Measurements from ENCODE around the gene EPS8L1. TPM values are rescaled to one million over a fixed set of nuclear protein-coding genes. Genes with fewer than 3 reads are reported as not detected.

EPS8L1 gene
- total RNA-seq, 1 experiment from 2014 or later = 111 TPM

GRCh38 chr19:55134736-55135135 is 59.1 kb downstream of the EPS8L1 start:
- no peaks in the 10 kb centered on the region for H4K20me1 ChIP-seq (ENCODE audit: insufficient read depth)
- H3K27me3 ChIP-seq (ENCODE audit: insufficient read depth, low read depth) = no peaks in the 10 kb centered on the region
- no peaks in the 10 kb centered on the region for H3K4me1 ChIP-seq (replicated peaks; ENCODE audit: insufficient read depth)
- ChIA-PET CTCF (interaction anchor here (0.6 kb wide), 1 partner anchor 333 kb away, joined by 5 read pairs; no protein-coding TSS in a partner anchor), POLR2A (ENCODE audit: unreplicated experiment) (interaction anchor here (0.6 kb wide), 1 partner anchor 16 kb away, joined by 3 read pairs; no protein-coding TSS in a partner anchor)
- H2AFZ ChIP-seq = no peak overlapping the region
- DNase-seq = no peak
- TF ChIP-seq CTCF (conservative IDR thresholded peaks at IDR 0.05) (no peak), EZH2 (IDR thresholded peaks at IDR 0.05; ENCODE audit: low read depth) (no peak)
- no TSS peak for BruUV-seq (replicated peaks)
- intact Hi-C loops (cut with micrococcal nuclease; ENCODE audit: unreplicated experiment) = no loop called here
- H3K27ac ChIP-seq = no peak overlapping the region
- no peaks in the 10 kb centered on the region for H3K79me2 ChIP-seq (ENCODE audit: low read depth)
- no peak overlapping the region for H3K4me3 ChIP-seq
- peaks cover 22% of the 10 kb centered on the region; the same call in 1 of the 2 replicates for H3F3A ChIP-seq (ENCODE audit: insufficient read depth, low read depth)
- H3K9me2 ChIP-seq (ENCODE audit: insufficient read depth) = no peaks in the 10 kb centered on the region
- no peaks in the 10 kb centered on the region for H3K36me3 ChIP-seq (ENCODE audit: low read depth)
- no peak overlapping the region for H3K4me2 ChIP-seq
- no peaks in the 10 kb centered on the region for H3K9me3 ChIP-seq (ENCODE audit: insufficient read depth, low read depth)

GRCh38 chr19:55136399-55137102 is 60.9 kb downstream of the EPS8L1 start:
- Histone ChIP-seq H2AFZ (no peak overlapping the region), H3K9me2 (ENCODE audit: insufficient read depth) (no peaks in the 10 kb centered on the region), H3K9me3 (ENCODE audit: insufficient read depth, low read depth) (no peaks in the 10 kb centered on the region), H3K79me2 (ENCODE audit: low read depth) (no peaks in the 10 kb centered on the region), H3K4me2 (no peak overlapping the region), H3K4me1 (replicated peaks; ENCODE audit: insufficient read depth) (no peaks in the 10 kb centered on the region), H3K36me3 (ENCODE audit: low read depth) (no peaks in the 10 kb centered on the region), H3F3A (ENCODE audit: insufficient read depth, low read depth) (peaks cover 22% of the 10 kb centered on the region; the same call in 1 of the 2 replicates), H3K4me3 (no peak overlapping the region), H3K27me3 (ENCODE audit: insufficient read depth, low read depth) (no peaks in the 10 kb centered on the region), H4K20me1 (ENCODE audit: insufficient read depth) (no peaks in the 10 kb centered on the region), H3K27ac (no peak overlapping the region)
- POLR2A ChIA-PET (ENCODE audit: unreplicated experiment) = interaction anchor here (0.6 kb wide), 1 partner anchor 191 kb away, joined by 3 read pairs; no protein-coding TSS in a partner anchor
- DNase-seq = no peak
- TF ChIP-seq CTCF (conservative IDR thresholded peaks at IDR 0.05) (no peak), EZH2 (IDR thresholded peaks at IDR 0.05; ENCODE audit: low read depth) (no peak)
- intact Hi-C loops (cut with micrococcal nuclease; ENCODE audit: unreplicated experiment) = no loop called here
- no TSS peak for BruUV-seq (replicated peaks)
- CTCF ChIA-PET = interaction anchor here (1.1 kb wide), 1 partner anchor 9 kb away, joined by 8 read pairs; no protein-coding TSS in a partner anchor

Small RNA genes within 50 kb of the gene (microRNA-seq; reads per million reads assigned to microRNA genes)
- gene MIR7975 (ENCODE audit: borderline number of aligned reads, borderline replicate concordance) = not detected

Other genes with a start within 250 kb of the EPS8L1 start
- not detected in 2 replicates for gene KIR2DS4, start 243.2 kb upstream of the EPS8L1 start, total RNA-seq (2021)
- gene KIR3DL2, start 225.4 kb upstream of the EPS8L1 start, total RNA-seq (2021) = not detected in 2 replicates
- gene FCAR, start 201.6 kb upstream of the EPS8L1 start, total RNA-seq (2021) = not detected in 2 replicates
- not detected in 2 replicates for gene NCR1, start 169.7 kb upstream of the EPS8L1 start, total RNA-seq (2021)
- gene NLRP7, start 128.3 kb upstream of the EPS8L1 start, total RNA-seq (2021) = 0.25 and 0.50 TPM in 2 replicates
- 117 and 153 TPM in 2 replicates for gene NLRP2, start 109.5 kb upstream of the EPS8L1 start, total RNA-seq (2021)
- 0.76 and 1.3 TPM in 2 replicates for gene GP6, start 37.6 kb upstream of the EPS8L1 start, total RNA-seq (2021)
- gene RDH13, start 12.7 kb upstream of the EPS8L1 start, total RNA-seq (2021) = 39.8 and 42.1 TPM in 2 replicates
- 110 and 114 TPM in 2 replicates for gene PPP1R12C, start 41.8 kb downstream of the EPS8L1 start, total RNA-seq (2021)
- 228 and 266 TPM in 2 replicates for gene TNNT1, start 73.3 kb downstream of the EPS8L1 start, total RNA-seq (2021)
- 13.7 and 18.2 TPM in 2 replicates for gene TNNI3, start 81.9 kb downstream of the EPS8L1 start, total RNA-seq (2021)
- 51.8 and 76.6 TPM in 2 replicates for gene DNAAF3, start 90.7 kb downstream of the EPS8L1 start, total RNA-seq (2021)
- gene SYT5, start 104.4 kb downstream of the EPS8L1 start, total RNA-seq (2021) = 1.3 and 2.8 TPM in 2 replicates
- 11.7 and 21.4 TPM in 2 replicates for gene PTPRH, start 133.6 kb downstream of the EPS8L1 start, total RNA-seq (2021)
- 18.1 and 18.4 TPM in 2 replicates for gene TMEM86B, start 152.9 kb downstream of the EPS8L1 start, total RNA-seq (2021)
- gene PPP6R1, start 183.1 kb downstream of the EPS8L1 start, total RNA-seq (2021) = 136 and 159 TPM in 2 replicates
- gene HSPBP1, start 204.2 kb downstream of the EPS8L1 start, total RNA-seq (2021) = 66.2 and 79.6 TPM in 2 replicates
- gene BRSK1, start 208.1 kb downstream of the EPS8L1 start, total RNA-seq (2021) = 6.5 and 14.4 TPM in 2 replicates
- gene TMEM150B, start 249.5 kb downstream of the EPS8L1 start, total RNA-seq (2021) = not detected in 2 replicates

All from PC-9 (cell line).